ENCODE results near the gene CEP126.

Gene CEP126

DNA sequence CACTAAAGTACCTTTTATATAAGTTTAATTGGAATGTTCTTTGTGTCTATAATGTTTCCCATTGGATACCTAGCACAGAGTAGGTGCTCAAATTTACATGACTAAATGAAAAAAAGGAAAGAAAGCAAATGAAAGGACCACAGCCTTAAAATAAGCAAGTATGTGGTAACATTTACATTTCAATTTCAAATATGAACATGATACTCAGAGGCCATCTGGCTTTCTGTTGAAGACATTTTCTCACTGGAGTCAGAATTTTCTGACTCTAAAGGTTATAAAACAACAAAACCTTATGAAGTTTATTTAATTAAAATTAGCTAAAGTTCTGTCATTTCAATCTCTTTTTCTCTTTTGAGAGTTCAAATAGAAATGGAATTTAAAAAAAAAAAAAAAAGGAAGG lies 2.4 kb downstream of the CEP126 start:
- no peaks in the 10 kb centered on the region for H3K9me3 Mint-ChIP-seq
- no peaks in the 10 kb centered on the region for H3K27me3 Mint-ChIP-seq (ENCODE audit: low read depth, poor library complexity)
- no peak overlapping the region for H3K27ac Mint-ChIP-seq
- no peak overlapping the region for H3K4me3 Mint-ChIP-seq
- TF ChIP-seq, protein P1, sequence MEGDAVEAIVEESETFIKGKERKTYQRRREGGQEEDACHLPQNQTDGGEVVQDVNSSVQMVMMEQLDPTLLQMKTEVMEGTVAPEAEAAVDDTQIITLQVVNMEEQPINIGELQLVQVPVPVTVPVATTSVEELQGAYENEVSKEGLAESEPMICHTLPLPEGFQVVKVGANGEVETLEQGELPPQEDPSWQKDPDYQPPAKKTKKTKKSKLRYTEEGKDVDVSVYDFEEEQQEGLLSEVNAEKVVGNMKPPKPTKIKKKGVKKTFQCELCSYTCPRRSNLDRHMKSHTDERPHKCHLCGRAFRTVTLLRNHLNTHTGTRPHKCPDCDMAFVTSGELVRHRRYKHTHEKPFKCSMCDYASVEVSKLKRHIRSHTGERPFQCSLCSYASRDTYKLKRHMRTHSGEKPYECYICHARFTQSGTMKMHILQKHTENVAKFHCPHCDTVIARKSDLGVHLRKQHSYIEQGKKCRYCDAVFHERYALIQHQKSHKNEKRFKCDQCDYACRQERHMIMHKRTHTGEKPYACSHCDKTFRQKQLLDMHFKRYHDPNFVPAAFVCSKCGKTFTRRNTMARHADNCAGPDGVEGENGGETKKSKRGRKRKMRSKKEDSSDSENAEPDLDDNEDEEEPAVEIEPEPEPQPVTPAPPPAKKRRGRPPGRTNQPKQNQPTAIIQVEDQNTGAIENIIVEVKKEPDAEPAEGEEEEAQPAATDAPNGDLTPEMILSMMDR (IDR thresholded peaks at IDR 0.05), result no peak
- peaks cover 10% of the 10 kb centered on the region for H3K36me3 Mint-ChIP-seq (ENCODE audit: low read depth)
- H3K4me1 Mint-ChIP-seq, result peaks cover 48% of the 10 kb centered on the region
- no peak for DNase-seq

DNA sequence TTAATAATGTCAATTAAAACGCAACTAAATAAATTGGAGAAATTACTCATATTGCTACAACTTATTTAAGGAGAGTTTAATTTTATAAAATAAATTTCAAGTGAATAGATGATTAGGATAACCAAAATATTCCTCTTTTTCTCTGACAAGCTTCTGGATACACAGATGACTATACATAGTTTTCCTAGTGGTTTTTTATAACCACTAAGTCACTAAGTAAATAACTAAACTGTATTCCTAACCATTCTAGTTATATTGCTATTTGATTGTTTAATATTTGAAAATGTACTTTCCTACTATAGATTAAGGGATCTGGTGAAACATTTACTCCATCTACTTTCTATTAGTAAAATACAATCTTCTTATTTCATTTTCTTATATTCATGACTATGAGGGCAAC lies 6.2 kb downstream of the CEP126 start:
- Mint-ChIP-seq H3K4me1 (peaks cover 16% of the 10 kb centered on the region), H3K27me3 (ENCODE audit: low read depth, poor library complexity) (no peaks in the 10 kb centered on the region), H3K9me3 (peaks cover 8% of the 10 kb centered on the region), H3K4me3 (no peak overlapping the region), H3K27ac (no peak overlapping the region), H3K36me3 (ENCODE audit: low read depth) (peaks cover 31% of the 10 kb centered on the region)
- DNase-seq, result no peak
- TF ChIP-seq, protein P1 (IDR thresholded peaks at IDR 0.05), result no peak

DNA sequence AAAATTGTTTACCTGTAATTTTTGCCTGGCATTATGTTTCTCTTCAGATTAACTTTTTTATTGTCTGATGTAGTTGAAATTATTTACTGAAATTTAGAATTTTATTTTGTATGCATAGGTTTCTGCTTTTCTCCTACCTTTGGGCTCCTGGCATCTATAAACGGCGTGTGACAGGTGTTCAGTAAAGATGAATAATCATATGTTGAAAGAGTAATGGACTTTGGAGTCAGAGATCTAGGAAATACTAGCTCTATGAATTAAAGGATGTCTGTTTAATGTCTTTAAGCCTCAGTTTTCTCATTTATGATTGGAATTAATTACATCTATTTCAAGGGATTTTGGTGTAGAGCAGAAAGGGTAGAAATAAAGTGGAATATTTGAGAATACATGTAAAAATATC lies 8.7 kb downstream of the CEP126 start:
- Mint-ChIP-seq H3K4me3 (no peak overlapping the region), H3K9me3 (peaks cover 8% of the 10 kb centered on the region), H3K4me1 (no peaks in the 10 kb centered on the region), H3K27ac (no peak overlapping the region), H3K27me3 (ENCODE audit: low read depth, poor library complexity) (no peaks in the 10 kb centered on the region), H3K36me3 (ENCODE audit: low read depth) (peaks cover 47% of the 10 kb centered on the region)
- DNase-seq, result no peak
- TF ChIP-seq, protein P1 (IDR thresholded peaks at IDR 0.05), result no peak

DNA sequence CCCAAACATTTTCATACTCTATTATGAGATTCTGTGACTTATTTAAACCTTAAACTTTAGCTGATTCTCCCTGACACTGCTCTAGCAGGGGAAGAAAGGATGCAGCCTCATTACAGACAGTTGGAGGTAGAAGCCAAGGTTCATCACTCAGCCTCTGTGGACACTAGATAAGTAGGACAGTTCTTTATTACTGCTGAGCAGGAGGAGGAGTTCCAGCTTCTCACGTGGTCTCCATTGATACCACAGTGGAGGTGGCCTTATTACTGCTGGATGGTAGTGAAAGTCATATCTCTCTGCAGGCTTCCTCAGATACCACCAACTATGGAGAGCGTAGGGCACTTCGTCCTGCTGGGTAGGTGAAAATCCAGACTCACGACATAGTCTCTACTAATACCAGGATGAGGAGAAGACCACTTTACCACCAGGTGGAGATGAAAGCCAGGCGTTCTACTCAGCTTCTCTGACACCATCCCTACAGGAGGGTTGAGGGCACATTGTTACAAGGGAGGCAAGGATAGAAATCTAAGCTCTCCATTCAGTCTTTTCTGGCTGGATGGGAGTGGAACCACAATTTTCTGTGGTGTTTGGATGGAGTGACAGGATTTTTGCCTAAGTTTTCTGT lies 14.6 kb downstream of the CEP126 start:
- Mint-ChIP-seq H3K9me3 (peaks cover 4% of the 10 kb centered on the region), H3K27ac (no peak overlapping the region), H3K4me1 (no peaks in the 10 kb centered on the region), H3K4me3 (no peak overlapping the region), H3K27me3 (ENCODE audit: low read depth, poor library complexity) (no peaks in the 10 kb centered on the region), H3K36me3 (ENCODE audit: low read depth) (peaks cover 55% of the 10 kb centered on the region)
- DNase-seq, result no peak
- TF ChIP-seq, protein P1 (IDR thresholded peaks at IDR 0.05), result no peak

DNA sequence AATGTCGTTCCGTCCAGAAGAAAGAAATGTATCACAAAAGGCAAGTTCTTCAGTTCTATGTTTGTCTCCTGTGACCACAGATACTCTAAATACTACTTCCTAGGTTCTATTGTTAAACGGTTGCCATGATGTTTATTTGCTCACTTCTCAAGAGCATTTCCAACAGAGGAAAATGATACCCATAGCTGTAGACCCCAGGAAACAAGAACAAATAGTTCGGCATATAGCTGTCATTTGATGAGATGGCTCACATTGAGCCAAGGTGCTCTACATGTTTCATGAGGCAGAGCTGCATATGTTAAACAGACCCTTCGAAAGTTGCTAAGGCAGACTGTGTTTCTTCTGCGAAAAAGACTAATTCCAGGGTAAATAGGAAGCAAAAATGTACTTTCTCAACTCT lies 16.9 kb downstream of the CEP126 start:
- TF ChIP-seq, protein P1 (IDR thresholded peaks at IDR 0.05), result no peak
- Mint-ChIP-seq H3K27me3 (ENCODE audit: low read depth, poor library complexity) (no peaks in the 10 kb centered on the region), H3K4me3 (no peak overlapping the region), H3K27ac (no peak overlapping the region), H3K36me3 (ENCODE audit: low read depth) (peaks cover 38% of the 10 kb centered on the region), H3K9me3 (no peaks in the 10 kb centered on the region), H3K4me1 (no peaks in the 10 kb centered on the region)
- no peak for DNase-seq

DNA sequence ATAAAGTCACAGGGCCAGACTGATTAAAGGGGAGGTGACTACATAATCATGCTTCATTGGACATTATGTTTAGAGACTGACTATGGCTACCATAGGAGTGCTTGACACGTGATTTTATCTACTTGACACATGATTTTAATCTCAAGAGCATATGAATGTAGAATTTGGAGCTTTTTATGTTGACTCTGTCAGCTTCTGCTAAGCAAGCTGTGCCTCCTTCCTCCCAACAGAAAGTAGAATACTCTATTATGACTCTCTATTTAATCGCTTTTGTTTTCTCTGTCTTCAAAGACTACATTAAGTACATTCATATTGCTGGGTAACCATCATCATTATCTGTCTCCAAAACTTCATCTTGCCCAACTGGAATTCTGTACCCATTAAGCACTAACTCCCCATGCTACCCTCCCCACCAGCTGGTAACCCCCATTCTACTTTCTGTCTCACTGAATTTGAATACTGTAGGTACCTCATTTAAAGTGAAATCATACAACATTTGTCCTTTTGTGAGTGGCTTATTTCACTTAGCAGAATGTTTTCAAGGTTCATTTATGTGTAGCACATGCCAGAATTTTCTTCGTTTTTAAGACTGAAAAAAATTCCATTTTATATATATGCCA lies 26.2 kb downstream of the CEP126 start:
- no peaks in the 10 kb centered on the region for H3K9me3 Mint-ChIP-seq
- no peak for DNase-seq
- H3K4me1 Mint-ChIP-seq, result no peaks in the 10 kb centered on the region
- H3K36me3 Mint-ChIP-seq (ENCODE audit: low read depth), result peaks cover 15% of the 10 kb centered on the region
- H3K27ac Mint-ChIP-seq, result no peak overlapping the region
- no peak overlapping the region for H3K4me3 Mint-ChIP-seq
- H3K27me3 Mint-ChIP-seq (ENCODE audit: low read depth, poor library complexity), result peaks cover 3% of the 10 kb centered on the region
- TF ChIP-seq, protein P1 (IDR thresholded peaks at IDR 0.05), result no peak
